ENCODE data around the gene IGSF11.
"Not testable (repeated sequence)": the region's sequence is repeated elsewhere in the genome, so short reads cannot be mapped to it uniquely, and the experiment has no call there.

Gene IGSF11

GRCh38 chr3:118977671-118978392, 56.8 kb downstream of the IGSF11 start:
- DNase-seq (ENCODE audit: insufficient read length, low spot score) (no peak), FAIRE-seq (no peak)
- no peak for TF ChIP-seq TAF1 (IDR thresholded peaks at IDR 0.05; ENCODE audit: low read depth, low read length)
- TF ChIP-seq POU2F2 (IDR thresholded peaks at IDR 0.05; ENCODE audit: low read depth, low read length), result no peak
- no peak for TF ChIP-seq SPI1 (IDR thresholded peaks at IDR 0.05; ENCODE audit: low read depth, low read length)
- TF ChIP-seq POLR2A (IDR thresholded peaks at IDR 0.05; ENCODE audit: low read depth, low read length), result no peak
- TF ChIP-seq PAX5 (IDR thresholded peaks at IDR 0.05; ENCODE audit: insufficient read depth, low read length, severe bottlenecking), result no peak
- TF ChIP-seq POLR2AphosphoS5 (IDR thresholded peaks at IDR 0.05; ENCODE audit: low read depth, low read length), result no peak

GRCh38 chr3:118977118-118977517, 57.5 kb downstream of the IGSF11 start:
- DNase-seq (ENCODE audit: insufficient read length, low spot score) (no peak), FAIRE-seq (no peak)
- TF ChIP-seq POLR2AphosphoS5 (IDR thresholded peaks at IDR 0.05; ENCODE audit: low read depth, low read length), result no peak

- not testable (repeated sequence) for DNase-seq (ENCODE audit: insufficient read length, low spot score); FAIRE-seq
Observed at GRCh38 chr3:118975476-118975875, 59.2 kb downstream of the IGSF11 start.

- DNase-seq (ENCODE audit: insufficient read length, low spot score) (no peak), FAIRE-seq (no peak)
- no peak for TF ChIP-seq SPI1 (IDR thresholded peaks at IDR 0.05; ENCODE audit: low read depth, low read length)
- no peak for TF ChIP-seq POLR2AphosphoS5 (IDR thresholded peaks at IDR 0.05; ENCODE audit: low read depth, low read length)
- no peak for TF ChIP-seq POU2F2 (IDR thresholded peaks at IDR 0.05; ENCODE audit: low read depth, low read length)
- TF ChIP-seq PAX5 (IDR thresholded peaks at IDR 0.05; ENCODE audit: insufficient read depth, low read length, severe bottlenecking), result no peak
- TF ChIP-seq TAF1 (IDR thresholded peaks at IDR 0.05; ENCODE audit: low read depth, low read length), result no peak
- no peak for TF ChIP-seq POLR2A (IDR thresholded peaks at IDR 0.05; ENCODE audit: low read depth, low read length)
Observed at GRCh38 chr3:118974356-118975097, 60.1 kb downstream of the IGSF11 start.

- DNase-seq (ENCODE audit: insufficient read length, low spot score), result no peak
- FAIRE-seq, result no peak
- TF ChIP-seq SPI1 (IDR thresholded peaks at IDR 0.05; ENCODE audit: low read depth, low read length) (no peak), PAX5 (IDR thresholded peaks at IDR 0.05; ENCODE audit: insufficient read depth, low read length, severe bottlenecking) (no peak)
Observed at GRCh38 chr3:118973050-118973449, 61.6 kb downstream of the IGSF11 start.

- FAIRE-seq (no peak), DNase-seq (ENCODE audit: insufficient read length, low spot score) (no peak)
- TF ChIP-seq POLR2AphosphoS5 (IDR thresholded peaks at IDR 0.05; ENCODE audit: low read depth, low read length) (no peak), SPI1 (IDR thresholded peaks at IDR 0.05; ENCODE audit: low read depth, low read length) (no peak), TAF1 (IDR thresholded peaks at IDR 0.05; ENCODE audit: low read depth, low read length) (no peak), PAX5 (IDR thresholded peaks at IDR 0.05; ENCODE audit: insufficient read depth, low read length, severe bottlenecking) (no peak), POU2F2 (IDR thresholded peaks at IDR 0.05; ENCODE audit: low read depth, low read length) (no peak), POLR2A (IDR thresholded peaks at IDR 0.05; ENCODE audit: low read depth, low read length) (no peak)
Observed at GRCh38 chr3:118970819-118971218, 63.8 kb downstream of the IGSF11 start.

GRCh38 chr3:118968640-118969039, 66.0 kb downstream of the IGSF11 start:
- TF ChIP-seq TAF1 (IDR thresholded peaks at IDR 0.05; ENCODE audit: low read depth, low read length), result no peak
- no peak for TF ChIP-seq PAX5 (IDR thresholded peaks at IDR 0.05; ENCODE audit: insufficient read depth, low read length, severe bottlenecking)
- TF ChIP-seq SPI1 (IDR thresholded peaks at IDR 0.05; ENCODE audit: low read depth, low read length), result no peak
- TF ChIP-seq POLR2A (IDR thresholded peaks at IDR 0.05; ENCODE audit: low read depth, low read length), result no peak
- no peak for TF ChIP-seq POU2F2 (IDR thresholded peaks at IDR 0.05; ENCODE audit: low read depth, low read length)
- TF ChIP-seq POLR2AphosphoS5 (IDR thresholded peaks at IDR 0.05; ENCODE audit: low read depth, low read length), result no peak
- DNase-seq (ENCODE audit: insufficient read length, low spot score) (no peak), FAIRE-seq (no peak)

GRCh38 chr3:118968111-118968510, 66.5 kb downstream of the IGSF11 start:
- DNase-seq (ENCODE audit: insufficient read length, low spot score), result no peak
- FAIRE-seq, result no peak
- TF ChIP-seq POLR2AphosphoS5 (IDR thresholded peaks at IDR 0.05; ENCODE audit: low read depth, low read length) (no peak), PAX5 (IDR thresholded peaks at IDR 0.05; ENCODE audit: insufficient read depth, low read length, severe bottlenecking) (no peak), SPI1 (IDR thresholded peaks at IDR 0.05; ENCODE audit: low read depth, low read length) (no peak), TAF1 (IDR thresholded peaks at IDR 0.05; ENCODE audit: low read depth, low read length) (no peak), POU2F2 (IDR thresholded peaks at IDR 0.05; ENCODE audit: low read depth, low read length) (no peak), POLR2A (IDR thresholded peaks at IDR 0.05; ENCODE audit: low read depth, low read length) (no peak)

GRCh38 chr3:118966700-118967099, 67.9 kb downstream of the IGSF11 start:
- TF ChIP-seq POLR2AphosphoS5 (IDR thresholded peaks at IDR 0.05; ENCODE audit: low read depth, low read length) (no peak), TAF1 (IDR thresholded peaks at IDR 0.05; ENCODE audit: low read depth, low read length) (no peak), POU2F2 (IDR thresholded peaks at IDR 0.05; ENCODE audit: low read depth, low read length) (no peak), SPI1 (IDR thresholded peaks at IDR 0.05; ENCODE audit: low read depth, low read length) (no peak), PAX5 (IDR thresholded peaks at IDR 0.05; ENCODE audit: insufficient read depth, low read length, severe bottlenecking) (no peak)
- FAIRE-seq, result no peak
- no peak for DNase-seq (ENCODE audit: insufficient read length, low spot score)

GRCh38 chr3:118963711-118964110, 70.9 kb downstream of the IGSF11 start:
- TF ChIP-seq TAF1 (IDR thresholded peaks at IDR 0.05; ENCODE audit: low read depth, low read length) (no peak), POU2F2 (IDR thresholded peaks at IDR 0.05; ENCODE audit: low read depth, low read length) (no peak), POLR2AphosphoS5 (IDR thresholded peaks at IDR 0.05; ENCODE audit: low read depth, low read length) (no peak), PAX5 (IDR thresholded peaks at IDR 0.05; ENCODE audit: insufficient read depth, low read length, severe bottlenecking) (no peak), SPI1 (IDR thresholded peaks at IDR 0.05; ENCODE audit: low read depth, low read length) (no peak)
- DNase-seq (ENCODE audit: insufficient read length, low spot score) (no peak), FAIRE-seq (no peak)
